NAMALWA (cell line): Measurements from ENCODE around the gene SSH2.
"Not testable (repeated sequence)": the region's sequence is repeated elsewhere in the genome, so short reads cannot be mapped to it uniquely, and the experiment has no call there.

Source experiments
- DNase-seq: peaks from one replicate; pipeline ENCODE4 v3.0.0-alpha.2; 2015; ENCODE audit warnings: low spot score

Gene SSH2

DNA sequence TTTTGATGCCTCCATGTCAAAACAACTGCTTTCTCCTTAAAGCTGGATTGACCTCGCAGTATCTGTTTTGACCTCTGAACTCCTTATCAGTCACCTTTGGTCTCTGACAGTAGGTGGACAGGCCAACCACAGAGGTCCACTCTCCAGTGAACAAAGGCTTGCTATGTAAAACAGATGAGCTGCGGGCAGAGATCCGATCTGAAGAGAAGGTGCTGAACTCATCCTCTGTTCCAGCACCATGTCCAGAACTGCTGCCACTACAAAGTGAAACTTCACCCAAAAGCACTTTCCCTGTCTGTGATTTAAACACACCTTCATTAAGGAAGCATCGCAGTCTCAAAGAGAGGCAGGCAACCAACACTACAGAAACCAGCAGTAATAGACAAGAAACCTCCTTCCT, 190.0 kb downstream of the SSH2 start:
- no peak for DNase-seq

DNA sequence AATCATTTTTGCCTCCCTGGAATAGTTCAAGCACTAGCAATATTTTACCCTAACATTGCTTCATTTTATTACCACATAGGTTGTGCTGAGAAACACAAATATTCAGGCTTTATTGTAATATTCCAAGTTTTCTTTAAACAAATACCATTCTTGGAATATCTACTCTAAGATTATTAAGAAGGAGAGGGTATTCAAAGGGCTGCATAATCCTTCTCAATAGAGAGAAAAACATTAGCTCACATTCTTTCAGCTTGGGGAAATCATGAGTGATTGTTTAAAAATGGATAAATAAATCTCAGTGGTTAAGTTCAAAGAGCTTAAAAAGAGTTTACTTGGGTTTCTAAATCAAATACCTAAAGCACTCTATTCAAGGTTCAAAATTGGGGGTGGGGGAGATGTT, 195.4 kb downstream of the SSH2 start:
- DNase-seq = no peak

DNA sequence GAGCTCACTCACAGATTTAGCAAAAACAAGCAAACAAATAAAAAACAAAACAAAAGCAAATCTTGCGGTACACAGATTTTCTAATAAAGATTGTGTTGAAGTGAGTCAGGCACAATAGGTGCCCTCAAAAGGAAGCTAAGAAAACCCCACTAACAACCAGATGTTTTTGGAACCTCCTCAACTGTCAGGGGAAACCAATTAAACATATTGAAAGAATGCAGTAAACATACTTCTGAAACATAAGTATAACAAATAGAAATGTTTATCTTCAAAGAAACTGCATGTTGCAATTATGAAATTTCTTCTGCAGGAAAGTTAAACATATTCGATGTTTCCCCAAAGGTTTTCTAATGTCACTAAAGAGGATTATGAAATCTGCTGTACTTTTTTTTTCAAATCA, 196.9 kb downstream of the SSH2 start:
- DNase-seq = no peak

DNA sequence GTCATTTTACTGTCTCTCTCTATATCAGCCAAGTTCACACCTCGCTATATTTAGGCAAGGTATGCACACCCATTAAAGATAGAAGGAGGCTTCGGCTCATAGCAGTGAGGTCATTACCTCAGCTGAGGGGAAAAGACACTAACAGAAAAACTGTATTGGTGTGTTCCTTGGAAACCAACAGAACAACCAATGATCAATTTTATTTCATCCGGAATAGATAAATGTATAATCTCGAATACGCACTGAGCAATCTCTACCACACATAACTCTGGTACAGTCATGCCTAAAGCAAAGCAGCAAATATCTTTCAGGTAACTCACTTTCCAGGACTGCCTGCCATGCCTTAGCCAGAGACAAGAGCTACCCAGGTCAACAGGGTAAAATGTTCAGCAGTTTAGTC, 197.4 kb downstream of the SSH2 start:
- no peak for DNase-seq

DNA sequence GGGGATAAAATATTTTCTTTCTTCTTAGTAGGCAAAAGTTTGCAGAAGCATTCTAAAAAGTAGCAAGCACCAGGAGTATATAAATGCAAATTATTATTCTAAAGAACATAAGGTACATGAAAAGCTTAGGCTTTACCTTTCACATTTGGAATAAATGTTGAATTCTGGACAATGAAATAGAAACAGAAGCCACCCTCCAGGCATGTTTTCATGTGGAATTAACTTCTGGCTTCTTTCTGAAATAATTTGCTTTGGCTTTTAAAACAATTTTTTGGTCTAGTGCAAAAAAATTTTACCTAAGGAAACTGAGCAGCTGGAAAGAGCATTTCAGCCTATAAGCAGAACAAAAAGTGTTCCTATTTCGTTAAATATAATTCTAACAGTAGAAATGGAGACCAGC, 197.8 kb downstream of the SSH2 start:
- no peak for DNase-seq

DNA sequence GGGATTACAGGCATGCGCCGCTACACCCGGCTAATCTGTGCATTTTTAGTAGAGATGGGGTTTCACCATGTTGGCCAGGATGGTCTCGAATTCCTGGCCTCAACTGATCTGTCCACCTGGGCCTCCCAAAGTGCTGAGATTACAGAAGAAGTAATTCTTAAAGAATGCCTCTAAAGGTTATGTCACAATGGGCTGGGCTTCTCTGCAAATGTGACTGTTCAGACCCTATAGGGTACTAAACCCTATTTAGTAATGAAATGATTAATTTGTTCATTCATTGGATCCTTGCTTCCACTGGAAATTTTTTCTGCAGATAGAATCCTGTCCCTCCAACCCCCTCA, 198.5 kb downstream of the SSH2 start:
- no peak for DNase-seq

DNA sequence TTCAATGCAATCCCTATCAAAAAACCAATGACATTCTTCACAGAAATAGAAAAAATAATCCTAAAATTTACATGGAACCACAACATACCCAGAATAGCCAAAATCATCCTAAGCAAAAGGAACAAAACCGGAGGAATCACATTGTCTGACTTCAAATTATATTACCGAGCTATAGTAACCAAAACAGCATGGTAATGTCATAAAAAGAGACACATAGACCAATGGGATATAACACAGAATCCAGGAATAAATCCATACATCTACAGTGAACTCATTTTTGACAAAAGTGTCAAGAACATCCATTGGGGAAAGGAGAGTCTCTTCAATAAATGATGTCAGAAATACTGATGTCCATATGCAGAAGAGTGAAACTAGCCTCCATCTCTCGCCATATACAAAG, 201.5 kb downstream of the SSH2 start:
- no peak for DNase-seq

DNA sequence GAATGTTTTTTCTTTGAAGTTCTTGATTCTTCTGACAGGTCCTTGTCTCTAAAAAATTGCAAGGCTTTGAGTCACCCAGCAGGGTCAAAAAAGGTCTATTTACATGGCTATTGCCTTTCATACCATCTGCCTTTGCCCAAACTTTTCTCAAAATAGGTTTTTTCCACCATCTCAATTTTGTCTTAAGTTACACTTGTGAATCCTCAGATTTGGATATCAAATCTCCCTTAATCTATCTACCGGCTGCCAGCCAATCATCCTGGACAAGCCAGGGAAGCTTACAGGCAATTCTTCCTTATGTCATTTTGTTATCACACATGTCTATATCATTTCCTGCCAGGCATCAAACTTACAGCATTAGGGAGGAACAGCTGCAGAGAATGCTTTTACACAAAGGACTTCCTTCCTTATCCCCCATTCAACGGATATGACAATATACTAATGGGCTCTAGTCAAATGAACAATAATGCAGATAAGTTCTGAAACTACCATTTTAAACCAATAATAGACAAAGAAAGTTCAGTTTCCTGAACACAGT, 203.2 kb downstream of the SSH2 start:
- peak; percentile 79 for DNase-seq

DNA sequence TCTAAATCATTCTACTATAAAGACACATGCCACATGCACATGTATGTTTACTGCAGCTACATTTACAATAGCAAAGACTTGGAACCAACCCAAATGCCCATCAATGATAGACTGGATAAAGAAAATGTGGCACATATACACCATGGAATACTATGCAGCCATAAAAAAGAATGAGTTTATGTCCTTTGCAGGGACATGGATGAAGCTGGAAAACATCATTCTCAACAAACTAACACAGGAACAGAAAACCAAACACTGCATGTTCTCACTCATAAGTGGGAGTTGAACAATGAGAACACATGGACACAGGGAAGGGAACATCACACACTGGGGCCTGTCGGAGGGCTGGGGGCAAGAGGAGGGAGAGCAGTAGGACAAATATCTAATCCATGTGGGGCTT, 204.6 kb downstream of the SSH2 start:
- not testable (repeated sequence) for DNase-seq

DNA sequence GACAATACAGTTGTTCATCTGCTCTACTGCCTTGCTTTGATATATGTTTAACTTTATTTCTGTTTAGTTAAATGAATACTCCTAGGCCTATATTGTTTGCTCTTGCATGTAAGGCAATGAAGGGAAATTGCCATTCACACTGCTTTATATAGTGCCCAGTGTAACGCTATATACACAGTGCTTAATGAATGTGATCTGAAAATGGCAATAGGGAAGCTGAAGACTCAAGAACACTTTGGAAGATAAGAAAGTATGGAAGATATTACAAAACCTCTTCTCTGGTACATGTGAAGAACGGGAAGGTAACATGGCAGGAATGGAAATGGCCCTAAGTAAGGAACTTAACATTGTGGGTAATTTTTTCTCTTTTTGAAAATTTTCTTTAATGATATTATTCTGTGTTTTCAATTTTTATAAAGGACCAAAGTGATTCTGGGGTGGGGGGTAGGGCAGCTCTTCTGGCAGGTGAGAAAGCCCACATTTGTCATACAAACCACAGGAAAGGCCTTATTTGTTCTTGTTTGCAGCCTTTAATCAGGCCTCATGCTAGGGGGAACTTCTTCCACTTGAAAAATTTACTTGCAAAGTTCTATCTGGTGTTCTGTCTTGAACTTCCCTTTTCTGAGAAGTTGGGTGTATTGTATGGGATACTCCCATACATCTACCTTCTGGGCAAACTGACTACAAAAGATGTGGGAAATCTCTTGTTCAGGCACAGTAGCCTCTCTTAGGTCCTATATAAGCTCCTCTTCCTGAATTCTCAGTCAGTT, 206.6 kb downstream of the SSH2 start:
- peak; percentile 70 for DNase-seq

DNA sequence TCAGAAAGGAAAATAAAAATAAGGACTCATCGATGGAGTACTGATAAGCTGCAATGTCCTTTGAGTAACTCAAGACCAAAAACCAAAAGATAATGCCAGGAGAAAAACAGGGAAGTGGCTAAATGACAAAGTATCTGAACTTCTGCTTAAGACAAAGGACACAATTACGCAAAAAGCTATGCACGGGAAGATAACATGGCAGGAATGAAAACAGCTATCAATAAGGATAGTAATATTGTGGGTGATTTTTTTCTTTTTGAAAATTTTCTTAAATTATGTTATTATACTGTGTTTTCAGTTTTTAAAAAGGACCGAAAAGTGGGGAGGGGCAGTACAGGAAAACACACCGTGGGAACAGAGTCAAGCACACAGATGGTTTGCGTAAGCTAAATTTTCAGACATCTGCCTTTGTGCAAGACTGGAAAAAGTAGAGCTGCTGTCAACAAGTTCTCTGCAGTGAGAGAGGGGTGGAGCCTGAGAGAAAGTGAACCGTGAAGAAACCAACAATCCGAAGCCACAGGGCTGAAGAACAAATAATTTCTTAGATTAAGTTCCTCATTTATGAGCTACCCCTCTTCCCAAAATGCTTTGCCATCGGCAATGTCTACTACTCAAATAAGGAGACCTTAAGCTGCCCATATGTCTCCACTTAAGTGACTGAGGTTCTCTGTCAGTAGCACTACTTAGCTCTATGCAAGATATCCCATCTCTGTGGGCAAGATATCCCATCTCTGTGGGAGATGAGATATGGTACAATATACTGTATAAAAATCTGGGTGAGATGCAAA, 207.4 kb downstream of the SSH2 start:
- peak; percentile 98 for DNase-seq

DNA sequence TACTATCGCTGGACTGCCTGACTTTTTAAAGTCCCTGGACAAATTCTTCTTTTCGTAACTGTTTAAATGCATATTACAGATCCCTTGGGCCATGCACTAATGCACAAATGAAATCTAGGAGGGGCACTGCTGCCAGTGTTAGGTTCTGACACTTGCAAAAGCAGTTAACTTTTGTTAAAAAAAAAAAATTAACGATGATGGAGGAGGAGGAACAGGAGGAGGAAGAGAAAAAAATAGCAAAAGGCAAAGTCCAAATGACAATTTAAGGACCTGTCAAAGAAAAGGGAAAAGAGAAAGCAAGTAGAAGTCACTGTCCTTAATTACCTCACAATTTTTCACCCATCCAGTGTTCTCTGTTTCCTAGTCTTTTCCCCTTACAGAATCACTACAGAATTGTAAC, 209.5 kb downstream of the SSH2 start:
- no peak for DNase-seq

DNA sequence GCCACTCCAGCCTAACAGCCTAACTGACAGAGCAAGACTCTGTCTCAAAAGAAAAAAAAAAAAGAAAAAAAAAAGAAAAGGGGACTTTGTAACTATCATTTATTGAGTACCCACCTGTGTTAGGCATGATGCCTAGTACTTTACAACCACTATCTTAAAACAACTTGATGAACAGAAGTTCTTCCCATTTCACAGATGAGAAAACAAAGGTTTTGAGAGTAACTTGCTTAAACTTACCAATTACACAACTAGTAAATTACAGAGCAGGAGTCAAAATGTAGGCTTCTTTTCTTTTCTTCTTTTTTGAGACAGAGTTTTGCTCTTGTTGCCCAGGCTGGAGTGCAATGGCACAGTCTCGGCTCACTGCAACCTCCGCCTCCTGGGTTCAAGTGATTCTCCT, 210.6 kb downstream of the SSH2 start:
- DNase-seq = no peak

DNA sequence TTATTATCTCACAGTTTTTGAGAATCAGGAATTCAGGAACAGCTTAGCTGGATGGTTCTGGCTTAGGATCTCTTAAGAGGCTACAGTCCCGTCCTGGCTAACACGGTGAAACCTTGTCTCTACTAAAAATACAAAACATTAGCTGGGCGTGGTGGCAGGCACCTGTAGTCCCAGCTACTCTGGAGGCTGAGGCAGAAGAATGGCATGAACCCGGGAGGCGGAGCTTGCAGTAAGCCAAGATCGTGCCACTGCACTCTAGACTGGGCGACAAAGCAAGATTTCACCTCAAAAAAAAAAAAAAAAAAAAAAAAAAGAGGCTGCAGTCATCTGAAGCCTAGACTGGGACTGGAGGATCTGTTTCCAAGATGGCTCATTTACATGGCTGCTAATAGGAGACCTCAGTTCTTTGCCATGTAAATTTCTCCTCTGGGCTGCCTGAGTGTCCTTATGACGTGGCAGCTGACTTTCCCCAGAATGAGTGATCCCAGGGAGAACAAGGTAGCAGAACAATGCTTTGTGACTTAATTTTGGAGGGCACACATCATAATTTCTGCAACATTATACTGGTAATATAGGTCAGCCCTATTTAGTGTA, 211.5 kb downstream of the SSH2 start:
- no peak for DNase-seq

DNA sequence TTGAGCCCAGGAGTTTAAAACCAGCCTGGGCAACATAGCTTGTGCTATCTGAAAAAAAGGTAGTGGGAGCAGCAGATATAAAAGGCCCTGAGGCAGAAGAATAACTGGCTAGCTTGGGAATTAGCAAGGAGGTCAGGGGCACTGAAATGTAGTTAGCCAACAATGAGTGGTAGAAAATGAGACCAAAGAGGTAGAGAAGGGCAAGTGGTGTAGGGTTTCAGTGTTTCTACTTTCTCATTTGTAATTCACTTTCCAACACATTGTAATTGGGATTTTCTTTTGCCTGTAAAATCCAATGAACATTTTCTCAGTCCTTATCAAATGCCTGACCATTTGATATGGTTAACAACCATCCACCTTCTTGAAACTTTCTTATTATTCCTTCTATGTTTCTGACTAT, 212.2 kb downstream of the SSH2 start:
- no peak for DNase-seq

DNA sequence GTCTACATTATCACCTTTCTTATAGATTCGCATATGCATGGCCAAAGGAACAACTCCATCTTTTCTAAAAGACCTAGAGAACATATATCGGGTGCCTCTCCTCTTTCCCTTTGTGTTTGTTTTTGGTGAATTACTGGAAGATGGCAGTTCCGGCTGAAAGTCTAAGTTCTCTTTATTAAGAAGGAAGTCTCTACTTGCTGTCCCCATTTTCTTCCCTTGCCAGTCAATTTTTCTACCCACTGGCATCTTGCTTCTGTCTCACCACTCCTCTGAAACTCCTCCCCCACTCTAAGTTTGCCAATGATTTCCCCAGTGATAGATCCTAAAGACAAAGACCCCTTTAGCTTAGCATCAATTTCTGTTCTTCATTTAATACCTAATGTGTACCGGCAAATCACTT, 213.5 kb downstream of the SSH2 start:
- no peak for DNase-seq

DNA sequence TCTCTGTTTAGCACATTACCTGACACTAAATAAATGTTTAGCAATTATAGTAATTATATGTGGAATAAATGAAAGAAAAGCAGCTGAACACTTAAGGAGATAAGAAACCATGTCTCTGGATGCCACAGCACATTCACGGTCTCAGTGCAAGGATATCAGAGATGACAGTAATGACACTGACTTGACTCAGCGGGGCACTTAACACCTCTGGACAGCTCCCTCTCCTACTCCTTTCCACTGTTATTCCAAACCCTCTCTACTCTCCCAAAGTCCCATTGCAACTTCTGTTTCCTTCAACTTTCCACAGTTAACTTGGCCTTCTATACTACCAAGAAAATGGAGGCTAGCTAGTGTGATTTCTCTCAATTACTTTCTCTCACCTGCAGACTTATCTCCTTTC, 214.3 kb downstream of the SSH2 start:
- no peak for DNase-seq

DNA sequence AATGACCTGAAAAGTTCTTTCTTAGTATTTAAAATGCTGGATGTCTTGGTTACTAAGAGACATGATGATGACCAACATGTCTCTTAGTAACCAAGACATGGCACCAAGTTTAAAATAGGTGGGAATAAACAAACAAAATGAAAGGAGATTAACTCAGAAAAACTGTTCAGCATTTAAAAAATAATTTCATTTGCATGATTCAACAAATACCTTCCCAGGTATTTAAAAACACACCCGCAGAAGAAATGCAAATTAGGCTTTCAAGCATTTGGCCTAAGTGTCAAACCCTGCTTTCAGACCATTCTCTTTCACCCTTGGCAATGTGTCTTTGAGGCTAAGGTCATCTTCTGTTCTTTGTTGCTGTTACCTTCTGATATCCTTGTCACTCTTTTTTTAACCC, 215.9 kb downstream of the SSH2 start:
- DNase-seq = no peak

DNA sequence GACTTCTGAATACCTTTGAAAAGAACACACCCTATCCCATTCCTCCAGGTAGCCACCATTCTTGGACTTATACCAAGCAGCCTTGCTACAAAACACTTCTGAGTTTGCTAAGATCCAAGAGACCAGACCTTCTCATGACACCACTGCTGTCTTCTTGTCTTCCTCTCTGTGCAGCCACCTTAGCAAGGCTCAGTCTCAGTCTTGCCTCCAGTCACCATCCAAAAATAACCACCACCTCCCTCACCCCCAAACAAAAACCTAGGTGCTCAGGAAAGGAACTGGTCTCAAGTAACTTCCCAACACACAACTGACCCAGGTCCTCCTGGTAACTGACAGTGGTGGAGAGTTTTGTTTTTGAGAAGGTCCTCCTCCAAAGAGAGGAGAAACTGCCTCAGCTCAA, 216.4 kb downstream of the SSH2 start:
- DNase-seq = no peak

DNA sequence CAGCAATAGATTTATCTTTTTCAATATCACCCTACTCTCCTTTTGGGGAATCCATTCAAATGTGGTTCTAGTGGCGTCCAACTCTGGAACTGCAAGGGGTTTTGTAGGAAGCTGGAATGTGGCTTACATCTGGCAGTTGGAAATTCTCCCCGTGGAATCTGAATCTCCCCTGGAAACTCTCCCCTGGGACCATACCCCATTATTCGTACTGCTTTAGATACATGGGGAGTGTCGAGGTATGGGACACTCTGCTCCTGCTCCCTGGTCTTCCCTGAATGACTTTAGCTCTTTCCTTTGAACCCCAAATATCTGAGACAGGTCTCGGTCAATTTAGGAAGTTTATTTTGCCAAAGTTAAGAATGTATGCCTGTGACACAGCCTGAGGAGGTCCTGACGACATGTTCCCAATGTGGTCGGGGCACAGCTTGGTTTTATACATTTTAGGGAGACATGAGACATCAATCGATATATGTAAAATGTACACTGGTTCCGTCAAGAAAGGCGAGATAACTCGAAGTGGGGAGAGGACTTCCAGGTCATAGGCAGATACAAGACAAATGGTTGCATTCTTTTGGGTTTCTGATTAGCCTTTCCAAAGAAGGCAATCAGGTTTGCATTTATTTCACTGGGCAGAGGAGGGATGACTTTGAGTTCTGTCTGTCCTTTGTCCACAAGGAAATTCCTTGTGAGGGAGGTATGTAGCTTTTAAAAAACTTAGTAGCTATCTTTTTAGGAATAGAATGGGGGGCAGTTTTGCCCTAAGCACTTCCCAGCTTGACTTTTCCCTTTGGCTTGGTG, 218.2 kb downstream of the SSH2 start:
- no peak for DNase-seq

DNA sequence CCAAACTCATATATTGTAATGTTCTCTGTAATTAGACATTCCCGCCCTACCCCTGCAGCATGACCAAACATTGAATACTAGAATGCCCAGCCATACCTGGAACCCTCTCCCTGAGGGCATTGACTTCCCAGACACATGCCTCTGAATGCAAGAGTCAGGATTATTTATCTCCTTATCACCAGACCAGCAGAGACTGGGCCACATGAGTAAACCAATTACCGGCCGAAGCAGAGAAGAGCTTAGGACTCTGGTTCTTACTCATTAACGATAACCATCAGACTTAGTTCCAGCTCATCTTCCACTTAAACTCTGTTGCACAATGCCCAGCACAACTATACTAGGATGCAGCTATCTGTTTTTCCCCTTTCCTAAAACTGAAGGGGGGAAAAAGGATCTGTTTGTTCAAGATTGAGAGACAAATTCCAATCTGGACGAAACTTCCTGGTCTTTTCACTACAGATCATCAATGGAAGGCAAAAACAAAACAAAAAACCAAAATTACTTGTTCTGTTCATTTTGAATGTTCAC, 219.1 kb downstream of the SSH2 start:
- no peak for DNase-seq

DNA sequence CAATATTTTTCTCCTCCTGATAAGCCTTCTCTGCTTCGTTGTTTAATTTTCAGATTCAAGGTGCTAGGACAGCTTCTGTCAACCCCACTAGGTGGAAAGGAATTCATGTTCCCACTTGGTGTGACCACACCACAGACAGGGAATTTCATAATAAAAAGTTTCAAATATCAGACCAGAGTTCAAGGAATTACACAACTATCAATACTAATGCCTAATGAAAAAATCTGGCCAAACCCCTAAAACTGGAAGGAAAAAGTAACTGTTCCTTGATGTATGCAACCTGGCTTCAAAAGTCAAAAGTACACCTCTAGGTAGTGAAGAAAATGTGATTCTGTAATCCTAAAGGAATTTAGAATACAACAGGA, 219.5 kb downstream of the SSH2 start:
- DNase-seq = no peak
